Measurements from ENCODE around the gene COIL. TPM values are rescaled to one million over a fixed set of nuclear protein-coding genes. Genes with fewer than 3 reads are reported as not detected.
A peak's percentile ranks its signal among the peaks of the same experiment; 100 is the strongest.

COIL gene
- total and polyA plus RNA-seq, 2 of the 13 experiments (the other 11 are each of a cell fraction or from before 2014, with no cell fraction given), result 8.1 to 29.4 TPM

DNA sequence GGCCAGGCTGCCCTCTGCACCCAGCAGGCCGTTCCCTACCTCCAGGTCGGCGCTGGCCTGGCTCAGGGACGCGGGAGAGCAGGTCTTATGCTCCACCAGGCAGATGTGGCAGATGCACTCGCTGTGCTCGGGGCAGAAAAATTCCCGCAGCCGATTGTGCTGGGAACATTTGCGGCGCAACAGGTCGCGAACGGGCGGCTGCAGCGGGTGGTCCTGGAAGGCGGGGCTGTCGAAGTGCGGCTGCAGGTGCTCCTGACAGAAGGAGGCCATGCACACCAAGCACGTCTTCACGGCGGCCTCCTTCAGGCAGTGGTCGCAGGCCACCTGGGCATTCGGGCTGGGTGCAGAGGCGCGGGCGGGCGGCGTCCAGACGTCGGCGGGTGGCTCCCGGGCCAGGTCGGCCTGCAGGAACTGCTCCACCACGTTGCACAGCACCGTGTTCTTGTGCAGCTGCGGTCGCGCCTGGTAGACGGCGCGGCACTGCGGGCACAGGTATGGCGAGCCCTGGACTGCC is 47.4 kb downstream of the COIL start (continued):
- TF ChIP-seq ZNF605 (CRISPR knock-in tag; IDR thresholded peaks at IDR 0.05) (peak; percentile 78), KLF15 (CRISPR knock-in tag; IDR thresholded peaks at IDR 0.05; ENCODE audit: borderline replicate concordance) (no peak), MIXL1 (CRISPR knock-in tag; IDR thresholded peaks at IDR 0.05) (no peak), ZNF205 (CRISPR knock-in tag; IDR thresholded peaks at IDR 0.05) (peak; percentile 11; the same call in 1 of the 2 replicates), ZNF543 (CRISPR knock-in tag; IDR thresholded peaks at IDR 0.05) (no peak), REXO4 (CRISPR knock-in tag; IDR thresholded peaks at IDR 0.05; ENCODE audit: borderline replicate concordance) (0 out of 2 replicates have a peak, but pooled peaks have one; percentile 35), ETV6 (CRISPR knock-in tag; conservative IDR thresholded peaks at IDR 0.05) (peak; percentile 13; the same call in 1 of the 2 replicates), NFKBIZ (CRISPR knock-in tag; IDR thresholded peaks at IDR 0.05) (no peak), ZMYM2 (CRISPR knock-in tag; IDR thresholded peaks at IDR 0.05) (peak; percentile 38; the same call in 1 of the 2 replicates)
- TF ChIP-seq, protein P1, sequence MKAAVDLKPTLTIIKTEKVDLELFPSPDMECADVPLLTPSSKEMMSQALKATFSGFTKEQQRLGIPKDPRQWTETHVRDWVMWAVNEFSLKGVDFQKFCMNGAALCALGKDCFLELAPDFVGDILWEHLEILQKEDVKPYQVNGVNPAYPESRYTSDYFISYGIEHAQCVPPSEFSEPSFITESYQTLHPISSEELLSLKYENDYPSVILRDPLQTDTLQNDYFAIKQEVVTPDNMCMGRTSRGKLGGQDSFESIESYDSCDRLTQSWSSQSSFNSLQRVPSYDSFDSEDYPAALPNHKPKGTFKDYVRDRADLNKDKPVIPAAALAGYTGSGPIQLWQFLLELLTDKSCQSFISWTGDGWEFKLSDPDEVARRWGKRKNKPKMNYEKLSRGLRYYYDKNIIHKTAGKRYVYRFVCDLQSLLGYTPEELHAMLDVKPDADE (CRISPR knock-in tag; IDR thresholded peaks at IDR 0.05), result 0 out of 2 replicates have a peak, but pooled peaks have one; percentile 15
- TF ChIP-seq, protein P2, sequence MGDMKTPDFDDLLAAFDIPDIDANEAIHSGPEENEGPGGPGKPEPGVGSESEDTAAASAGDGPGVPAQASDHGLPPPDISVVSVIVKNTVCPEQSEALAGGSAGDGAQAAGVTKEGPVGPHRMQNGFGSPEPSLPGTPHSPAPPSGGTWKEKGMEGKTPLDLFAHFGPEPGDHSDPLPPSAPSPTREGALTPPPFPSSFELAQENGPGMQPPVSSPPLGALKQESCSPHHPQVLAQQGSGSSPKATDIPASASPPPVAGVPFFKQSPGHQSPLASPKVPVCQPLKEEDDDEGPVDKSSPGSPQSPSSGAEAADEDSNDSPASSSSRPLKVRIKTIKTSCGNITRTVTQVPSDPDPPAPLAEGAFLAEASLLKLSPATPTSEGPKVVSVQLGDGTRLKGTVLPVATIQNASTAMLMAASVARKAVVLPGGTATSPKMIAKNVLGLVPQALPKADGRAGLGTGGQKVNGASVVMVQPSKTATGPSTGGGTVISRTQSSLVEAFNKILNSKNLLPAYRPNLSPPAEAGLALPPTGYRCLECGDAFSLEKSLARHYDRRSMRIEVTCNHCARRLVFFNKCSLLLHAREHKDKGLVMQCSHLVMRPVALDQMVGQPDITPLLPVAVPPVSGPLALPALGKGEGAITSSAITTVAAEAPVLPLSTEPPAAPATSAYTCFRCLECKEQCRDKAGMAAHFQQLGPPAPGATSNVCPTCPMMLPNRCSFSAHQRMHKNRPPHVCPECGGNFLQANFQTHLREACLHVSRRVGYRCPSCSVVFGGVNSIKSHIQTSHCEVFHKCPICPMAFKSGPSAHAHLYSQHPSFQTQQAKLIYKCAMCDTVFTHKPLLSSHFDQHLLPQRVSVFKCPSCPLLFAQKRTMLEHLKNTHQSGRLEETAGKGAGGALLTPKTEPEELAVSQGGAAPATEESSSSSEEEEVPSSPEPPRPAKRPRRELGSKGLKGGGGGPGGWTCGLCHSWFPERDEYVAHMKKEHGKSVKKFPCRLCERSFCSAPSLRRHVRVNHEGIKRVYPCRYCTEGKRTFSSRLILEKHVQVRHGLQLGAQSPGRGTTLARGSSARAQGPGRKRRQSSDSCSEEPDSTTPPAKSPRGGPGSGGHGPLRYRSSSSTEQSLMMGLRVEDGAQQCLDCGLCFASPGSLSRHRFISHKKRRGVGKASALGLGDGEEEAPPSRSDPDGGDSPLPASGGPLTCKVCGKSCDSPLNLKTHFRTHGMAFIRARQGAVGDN (CRISPR knock-in tag; IDR thresholded peaks at IDR 0.05), result peak; percentile 97
- TF ChIP-seq, protein P3, sequence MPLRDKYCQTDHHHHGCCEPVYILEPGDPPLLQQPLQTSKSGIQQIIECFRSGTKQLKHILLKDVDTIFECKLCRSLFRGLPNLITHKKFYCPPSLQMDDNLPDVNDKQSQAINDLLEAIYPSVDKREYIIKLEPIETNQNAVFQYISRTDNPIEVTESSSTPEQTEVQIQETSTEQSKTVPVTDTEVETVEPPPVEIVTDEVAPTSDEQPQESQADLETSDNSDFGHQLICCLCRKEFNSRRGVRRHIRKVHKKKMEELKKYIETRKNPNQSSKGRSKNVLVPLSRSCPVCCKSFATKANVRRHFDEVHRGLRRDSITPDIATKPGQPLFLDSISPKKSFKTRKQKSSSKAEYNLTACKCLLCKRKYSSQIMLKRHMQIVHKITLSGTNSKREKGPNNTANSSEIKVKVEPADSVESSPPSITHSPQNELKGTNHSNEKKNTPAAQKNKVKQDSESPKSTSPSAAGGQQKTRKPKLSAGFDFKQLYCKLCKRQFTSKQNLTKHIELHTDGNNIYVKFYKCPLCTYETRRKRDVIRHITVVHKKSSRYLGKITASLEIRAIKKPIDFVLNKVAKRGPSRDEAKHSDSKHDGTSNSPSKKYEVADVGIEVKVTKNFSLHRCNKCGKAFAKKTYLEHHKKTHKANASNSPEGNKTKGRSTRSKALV (CRISPR knock-in tag; IDR thresholded peaks at IDR 0.05), result 0 out of 2 replicates have a peak, but pooled peaks have one; percentile 11
- TF ChIP-seq, protein P4, sequence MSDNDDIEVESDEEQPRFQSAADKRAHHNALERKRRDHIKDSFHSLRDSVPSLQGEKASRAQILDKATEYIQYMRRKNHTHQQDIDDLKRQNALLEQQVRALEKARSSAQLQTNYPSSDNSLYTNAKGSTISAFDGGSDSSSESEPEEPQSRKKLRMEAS (IDR thresholded peaks at IDR 0.05), result peak; percentile 80
- TF ChIP-seq, protein P5, sequence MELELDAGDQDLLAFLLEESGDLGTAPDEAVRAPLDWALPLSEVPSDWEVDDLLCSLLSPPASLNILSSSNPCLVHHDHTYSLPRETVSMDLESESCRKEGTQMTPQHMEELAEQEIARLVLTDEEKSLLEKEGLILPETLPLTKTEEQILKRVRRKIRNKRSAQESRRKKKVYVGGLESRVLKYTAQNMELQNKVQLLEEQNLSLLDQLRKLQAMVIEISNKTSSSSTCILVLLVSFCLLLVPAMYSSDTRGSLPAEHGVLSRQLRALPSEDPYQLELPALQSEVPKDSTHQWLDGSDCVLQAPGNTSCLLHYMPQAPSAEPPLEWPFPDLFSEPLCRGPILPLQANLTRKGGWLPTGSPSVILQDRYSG (CRISPR knock-in tag; IDR thresholded peaks at IDR 0.05), result no peak
- TF ChIP-seq, protein P6, sequence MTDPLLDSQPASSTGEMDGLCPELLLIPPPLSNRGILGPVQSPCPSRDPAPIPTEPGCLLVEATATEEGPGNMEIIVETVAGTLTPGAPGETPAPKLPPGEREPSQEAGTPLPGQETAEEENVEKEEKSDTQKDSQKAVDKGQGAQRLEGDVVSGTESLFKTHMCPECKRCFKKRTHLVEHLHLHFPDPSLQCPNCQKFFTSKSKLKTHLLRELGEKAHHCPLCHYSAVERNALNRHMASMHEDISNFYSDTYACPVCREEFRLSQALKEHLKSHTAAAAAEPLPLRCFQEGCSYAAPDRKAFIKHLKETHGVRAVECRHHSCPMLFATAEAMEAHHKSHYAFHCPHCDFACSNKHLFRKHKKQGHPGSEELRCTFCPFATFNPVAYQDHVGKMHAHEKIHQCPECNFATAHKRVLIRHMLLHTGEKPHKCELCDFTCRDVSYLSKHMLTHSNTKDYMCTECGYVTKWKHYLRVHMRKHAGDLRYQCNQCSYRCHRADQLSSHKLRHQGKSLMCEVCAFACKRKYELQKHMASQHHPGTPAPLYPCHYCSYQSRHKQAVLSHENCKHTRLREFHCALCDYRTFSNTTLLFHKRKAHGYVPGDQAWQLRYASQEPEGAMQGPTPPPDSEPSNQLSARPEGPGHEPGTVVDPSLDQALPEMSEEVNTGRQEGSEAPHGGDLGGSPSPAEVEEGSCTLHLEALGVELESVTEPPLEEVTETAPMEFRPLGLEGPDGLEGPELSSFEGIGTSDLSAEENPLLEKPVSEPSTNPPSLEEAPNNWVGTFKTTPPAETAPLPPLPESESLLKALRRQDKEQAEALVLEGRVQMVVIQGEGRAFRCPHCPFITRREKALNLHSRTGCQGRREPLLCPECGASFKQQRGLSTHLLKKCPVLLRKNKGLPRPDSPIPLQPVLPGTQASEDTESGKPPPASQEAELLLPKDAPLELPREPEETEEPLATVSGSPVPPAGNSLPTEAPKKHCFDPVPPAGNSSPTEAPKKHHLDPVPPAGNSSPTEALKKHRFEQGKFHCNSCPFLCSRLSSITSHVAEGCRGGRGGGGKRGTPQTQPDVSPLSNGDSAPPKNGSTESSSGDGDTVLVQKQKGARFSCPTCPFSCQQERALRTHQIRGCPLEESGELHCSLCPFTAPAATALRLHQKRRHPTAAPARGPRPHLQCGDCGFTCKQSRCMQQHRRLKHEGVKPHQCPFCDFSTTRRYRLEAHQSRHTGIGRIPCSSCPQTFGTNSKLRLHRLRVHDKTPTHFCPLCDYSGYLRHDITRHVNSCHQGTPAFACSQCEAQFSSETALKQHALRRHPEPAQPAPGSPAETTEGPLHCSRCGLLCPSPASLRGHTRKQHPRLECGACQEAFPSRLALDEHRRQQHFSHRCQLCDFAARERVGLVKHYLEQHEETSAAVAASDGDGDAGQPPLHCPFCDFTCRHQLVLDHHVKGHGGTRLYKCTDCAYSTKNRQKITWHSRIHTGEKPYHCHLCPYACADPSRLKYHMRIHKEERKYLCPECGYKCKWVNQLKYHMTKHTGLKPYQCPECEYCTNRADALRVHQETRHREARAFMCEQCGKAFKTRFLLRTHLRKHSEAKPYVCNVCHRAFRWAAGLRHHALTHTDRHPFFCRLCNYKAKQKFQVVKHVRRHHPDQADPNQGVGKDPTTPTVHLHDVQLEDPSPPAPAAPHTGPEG (CRISPR knock-in tag; IDR thresholded peaks at IDR 0.05), result 0 out of 2 replicates have a peak, but pooled peaks have one; percentile 23
